EH (cell line): ENCODE data around the gene HDHD5.
A peak's percentile ranks its signal among the peaks of the same experiment; 100 is the strongest.
"Not testable (repeated sequence)": the region's sequence is repeated elsewhere in the genome, so short reads cannot be mapped to it uniquely, and the experiment has no call there.

Experiments used
- DNase-seq: peaks from one replicate; pipeline ENCODE4 v3.0.0-alpha.2; 2015; ENCODE audit warnings: low read depth

Gene HDHD5

GRCh38 chr22:17155941-17156340 is 3.1 kb downstream of the HDHD5 start:
- no peak for DNase-seq

GRCh38 chr22:17152971-17153370 is 6.1 kb downstream of the HDHD5 start:
- no peak for DNase-seq

GRCh38 chr22:17152340-17152739 is 6.7 kb downstream of the HDHD5 start:
- DNase-seq, result no peak

- no peak for DNase-seq
These were observed 9.8 kb downstream of the HDHD5 start for GRCh38 chr22:17149076-17149815.

- not testable (repeated sequence) for DNase-seq
These were observed 11.6 kb downstream of the HDHD5 start for GRCh38 chr22:17147458-17147857.

- no peak for DNase-seq
These were observed 13.9 kb downstream of the HDHD5 start for GRCh38 chr22:17145021-17145680.

GRCh38 chr22:17143826-17144225 is 15.3 kb downstream of the HDHD5 start:
- DNase-seq, result no peak

GRCh38 chr22:17143101-17143500 is 16.0 kb downstream of the HDHD5 start:
- DNase-seq, result no peak

- no peak for DNase-seq
These were observed 18.0 kb downstream of the HDHD5 start for GRCh38 chr22:17140826-17141766.

GRCh38 chr22:17140022-17140421 is 19.1 kb downstream of the HDHD5 start:
- DNase-seq, result no peak

- no peak for DNase-seq
These were observed 20.6 kb downstream of the HDHD5 start for GRCh38 chr22:17138513-17138912.

- no peak for DNase-seq
These were observed 21.1 kb downstream of the HDHD5 start for GRCh38 chr22:17137861-17138425.

GRCh38 chr22:17137170-17137569 is 21.9 kb downstream of the HDHD5 start:
- DNase-seq, result no peak

GRCh38 chr22:17135153-17135760 is 23.8 kb downstream of the HDHD5 start:
- DNase-seq, result no peak

GRCh38 chr22:17133137-17133536 is 25.9 kb downstream of the HDHD5 start:
- no peak for DNase-seq

- no peak for DNase-seq
These were observed 27.0 kb downstream of the HDHD5 start for GRCh38 chr22:17132112-17132511.

- DNase-seq, result no peak
These were observed 27.4 kb downstream of the HDHD5 start for GRCh38 chr22:17131686-17132085.

GRCh38 chr22:17130199-17130598 is 28.9 kb downstream of the HDHD5 start:
- peak; percentile 10 for DNase-seq

GRCh38 chr22:17121233-17122195 is 37.6 kb downstream of the HDHD5 start, which contains the start of gene TMEM121B:
Gene TMEM121B, minus strand, starts transcription at chr22:17121360. Its CDS starts 233 bp downstream, at chr22:17121127.
- peak; percentile 58 for DNase-seq

- no peak for DNase-seq
These were observed 38.3 kb downstream of the HDHD5 start for GRCh38 chr22:17120711-17121232.
